Kidney (tissue), 14 donors: ENCODE data around the gene DYRK2. TPM values are rescaled to one million over a fixed set of nuclear protein-coding genes. Genes with fewer than 3 reads are reported as not detected.
A peak's percentile ranks its signal among the peaks of the same experiment; 100 is the strongest.

Source experiments
- DNase-seq, 5 donors: peaks; one replicate each; pipeline ENCODE4 v3.0.0-alpha.2; 2013 to 2020
- FAIRE-seq: peaks from 2 replicates; lab custom pipeline; 2012; peaks lifted over from hg19 to GRCh38; lab: Jason Lieb, UNC
- H3K27ac ChIP-seq, 2 donors: one replicate each; pipeline ENCODE4 v1.7.0; 2013; ENCODE audit warnings: low read depth in 2 of 2, low read length in 2 of 2, inconsistent platforms in 1 of 2
- H3K27me3 ChIP-seq: one replicate; pipeline ENCODE4 v1.7.1; 2013; ENCODE audit warnings: low read length, inconsistent platforms; ENCODE audit not compliant: control insufficient read depth, insufficient read depth
- H3K36me3 ChIP-seq, 3 donors: one replicate each; pipeline versions ENCODE4 v1.7.0 to v1.7.1; 2013; ENCODE audit warnings: low read length in 3 of 3, control low read depth in 1 of 3, inconsistent platforms in 1 of 3; ENCODE audit not compliant: insufficient read depth in 3 of 3, control insufficient read depth in 2 of 3
- H3K4me1 ChIP-seq, 3 donors: one replicate each; pipeline versions ENCODE4 v1.7.0 to v1.7.1; 2013; ENCODE audit warnings: low read length in 3 of 3, inconsistent platforms in 1 of 3, low read depth in 1 of 3; ENCODE audit not compliant: control insufficient read depth in 2 of 3, insufficient read depth in 2 of 3
- H3K4me3 ChIP-seq, 3 donors: one replicate each; pipeline versions ENCODE4 v1.7.0 to v1.8.1; 2013; ENCODE audit warnings: low read length in 3 of 3, control low read depth in 1 of 3, inconsistent platforms in 1 of 3
- H3K9ac ChIP-seq, 3 donors: one replicate each; pipeline versions ENCODE4 v1.7.0 to v1.7.1; 2013; ENCODE audit warnings: low read length in 3 of 3, control low read depth in 1 of 3, inconsistent platforms in 1 of 3
- H3K9me3 ChIP-seq, 3 donors: one replicate each; pipeline versions ENCODE4 v1.7.0 to v1.7.1; 2013; ENCODE audit warnings: low read length in 3 of 3, control low read depth in 1 of 3, inconsistent platforms in 1 of 3; ENCODE audit not compliant: control insufficient read depth in 2 of 3, insufficient read depth in 1 of 3
- CTCF ChIP-seq: IDR thresholded peaks from 3 replicates; pipeline ENCODE4 v1.5.1; 2012; ENCODE audit warnings: mild to moderate bottlenecking, moderate library complexity, borderline replicate concordance; ENCODE audit not compliant: insufficient read depth; ENCODE audit errors: extremely low read depth
- intact Hi-C: fragments of 100-400 bp; cut with DNase I; formaldehyde crosslinking; loops from one replicate; pipeline ENCODE4 v1.11.1; 2022
- polyA plus RNA-seq: library from polyadenylated mRNA; stranded (reverse); fragments of 350-450 nt; fragmentation: Illumina TruSeq; extraction: RNeasy Lipid Tissue Mini Kit (QIAGEN cat#74804); gene quantifications from one replicate; pipeline ENCODE4 v1.2.3, GENCODE V29; 2014; ENCODE audit warnings: low read depth, low replicate concordance; ENCODE audit not compliant: insufficient read depth
- total RNA-seq: library from RNA; stranded (reverse); fragmentation: NEBNext Ultra II Directional; extraction: Animal tissue kit (Norgen Biotek cat#: 25700); gene quantifications from one replicate; pipeline ENCODE4 v1.2.1, GENCODE V29; 2021
- donor health status: control.
- donor health status: control.
- donor health status: control.
- donor health status: control.
- donor health status: control.
- donor health status: DM: yes; HTN: yes; CAD: no.
- donor health status: Normal renal cell carcinoma (clear cell type).

Gene DYRK2
- total and polyA plus RNA-seq, 2 donors from 2014 or later, result 2.8 to 35.4 TPM

GRCh38 chr12:67624355-67624754 is 24.2 kb upstream of the DYRK2 start:
- FAIRE-seq, result no peak
- H3K36me3 ChIP-seq, result no peaks in the 10 kb centered on the region
- no peak for DNase-seq
- no peaks in the 10 kb centered on the region for H3K27me3 ChIP-seq
- peak overlapping the region in 1 of 3 donors; percentile 26 for H3K4me3 ChIP-seq
- peak overlapping the region; percentile 29 to 66 for H3K27ac ChIP-seq
- H3K9ac ChIP-seq, result no peak overlapping the region
- peaks cover 2 to 5% (median 4%) of the 10 kb centered on the region in 3 donors for H3K4me1 ChIP-seq
- H3K9me3 ChIP-seq, result no peaks in the 10 kb centered on the region
- intact Hi-C loops, result no loop called here
- no peak for TF ChIP-seq CTCF

GRCh38 chr12:67625004-67625403 is 23.5 kb upstream of the DYRK2 start:
- peak; percentile 66 for FAIRE-seq
- intact Hi-C loops, result no loop called here

GRCh38 chr12:67626156-67626555 is 22.4 kb upstream of the DYRK2 start:
- H3K9me3 ChIP-seq, result no peaks in the 10 kb centered on the region
- no peaks in the 10 kb centered on the region for H3K36me3 ChIP-seq
- no peak overlapping the region for H3K9ac ChIP-seq
- DNase-seq (no peak), FAIRE-seq (no peak)
- no peak for TF ChIP-seq CTCF
- intact Hi-C loops, result no loop called here
- H3K27me3 ChIP-seq, result no peaks in the 10 kb centered on the region
- no peak overlapping the region for H3K27ac ChIP-seq
- H3K4me1 ChIP-seq, result peaks cover 2 to 5% (median 4%) of the 10 kb centered on the region in 3 donors
- H3K4me3 ChIP-seq, result no peak overlapping the region

More at GRCh38 chr12:67625004-67625403, 23.5 kb upstream of the DYRK2 start:
- TF ChIP-seq CTCF, result no peak
- H3K4me3 ChIP-seq, result peak overlapping the region in 2 of 3 donors; percentile 11 to 26
- no peaks in the 10 kb centered on the region for H3K27me3 ChIP-seq
- no peaks in the 10 kb centered on the region for H3K36me3 ChIP-seq
- no peaks in the 10 kb centered on the region for H3K9me3 ChIP-seq
- H3K27ac ChIP-seq, result peak overlapping the region; percentile 32 to 66
- no peak overlapping the region for H3K9ac ChIP-seq
- H3K4me1 ChIP-seq, result peaks cover 2 to 5% (median 4%) of the 10 kb centered on the region in 3 donors
- DNase-seq, result peak in 3 of 5 donors; percentile 26 to 88 (median 84)
